C4-2B (cell line): Measurements from ENCODE around the gene DERL3.

Experiments used
- H3K27ac ChIP-seq: fragments of 450-650 bp; 2 replicates; pipeline ENCODE4 v1.5.1; 2017
- CTCF ChIP-seq: fragments of 450-650 bp; conservative IDR thresholded peaks from 2 replicates; pipeline ENCODE4 v1.5.1; 2017; ENCODE audit warnings: mild to moderate bottlenecking
- ZFX ChIP-seq: fragments of 450-650 bp; IDR thresholded peaks from 2 replicates; pipeline ENCODE4 v1.6.1; 2017

Gene DERL3

DNA sequence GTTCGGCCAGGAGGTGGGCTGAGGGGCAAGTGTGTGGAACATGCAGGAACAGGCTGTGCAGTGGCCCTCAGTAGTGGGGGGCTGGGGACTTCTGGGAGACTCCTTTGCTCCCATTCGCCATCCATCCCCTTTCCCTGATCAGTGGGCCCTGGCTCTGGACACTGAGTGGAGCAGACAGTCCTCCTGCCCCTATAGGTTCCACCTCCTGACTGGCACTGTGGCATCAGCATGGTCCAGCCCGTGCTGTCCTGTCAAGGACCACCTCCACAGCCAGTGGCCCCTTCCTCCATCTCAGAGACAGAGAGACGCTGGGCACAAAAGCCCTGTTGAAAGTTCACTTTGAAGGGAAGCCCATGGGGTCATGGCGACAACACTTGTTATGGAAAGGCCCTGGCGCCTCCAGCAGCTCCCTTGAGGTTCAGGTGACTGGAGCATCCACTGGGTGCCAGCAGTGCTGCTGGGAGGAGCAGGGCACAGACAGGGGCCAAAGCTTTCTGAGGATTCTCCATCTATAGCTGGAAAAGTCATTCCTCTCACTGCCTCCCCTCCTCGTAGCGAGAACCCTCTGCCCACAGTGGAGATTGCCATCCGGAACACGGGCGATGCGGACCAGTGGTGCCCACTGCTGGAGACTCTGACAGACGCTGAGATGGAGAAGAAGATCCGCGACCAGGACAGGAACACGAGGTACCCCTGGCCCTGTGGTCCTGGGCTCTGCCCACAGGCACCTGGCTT lies 5.6 kb downstream of the DERL3 start:
- H3K27ac ChIP-seq: no peak overlapping the region
- TF ChIP-seq ZFX (no peak), CTCF (no peak)

DNA sequence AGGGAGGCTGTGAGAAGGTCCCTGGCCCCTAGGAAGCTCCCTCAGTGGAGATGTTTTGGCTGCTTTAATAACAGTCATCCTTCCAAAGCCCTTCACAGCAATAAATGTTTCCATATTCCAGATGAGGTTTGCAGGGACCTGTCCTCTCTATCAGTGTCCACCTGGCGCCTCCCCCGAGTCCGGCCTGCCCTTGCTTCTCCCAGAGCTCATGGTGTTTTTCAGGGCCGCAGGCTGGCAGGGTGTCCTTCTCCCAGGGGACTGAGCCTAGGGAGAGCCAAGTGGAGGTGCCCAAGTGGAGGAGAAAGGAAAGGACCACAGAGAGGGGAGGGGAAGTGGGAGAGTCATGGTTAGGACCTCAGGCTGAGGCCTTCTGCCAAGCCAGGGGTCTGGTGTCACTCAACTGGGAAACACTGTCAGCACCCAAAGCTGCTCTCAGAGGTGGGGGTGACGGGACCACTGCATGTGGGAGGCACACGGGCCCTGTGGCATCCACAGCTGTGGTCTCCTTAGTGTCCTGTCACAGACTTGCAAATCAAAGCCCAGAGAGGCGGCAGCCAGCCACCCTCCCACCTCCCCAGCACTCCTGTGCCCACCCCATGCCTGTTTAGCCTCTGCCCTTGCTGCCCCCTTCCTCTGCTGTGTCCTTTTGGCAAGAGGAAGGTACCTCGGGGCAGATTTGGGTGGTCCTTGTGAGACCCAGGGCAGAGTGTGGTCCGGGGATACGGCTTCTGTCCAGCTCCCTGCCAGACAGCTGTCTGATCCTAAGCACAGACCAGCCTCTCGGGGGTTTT lies 6.4 kb downstream of the DERL3 start:
- TF ChIP-seq CTCF (no peak), ZFX (no peak)
- H3K27ac ChIP-seq: no peak overlapping the region

GRCh38 chr22:23831781-23832180 lies 7.0 kb downstream of the DERL3 start:
- no peak overlapping the region for H3K27ac ChIP-seq
- no peak for TF ChIP-seq CTCF
- no peak for TF ChIP-seq ZFX

DNA sequence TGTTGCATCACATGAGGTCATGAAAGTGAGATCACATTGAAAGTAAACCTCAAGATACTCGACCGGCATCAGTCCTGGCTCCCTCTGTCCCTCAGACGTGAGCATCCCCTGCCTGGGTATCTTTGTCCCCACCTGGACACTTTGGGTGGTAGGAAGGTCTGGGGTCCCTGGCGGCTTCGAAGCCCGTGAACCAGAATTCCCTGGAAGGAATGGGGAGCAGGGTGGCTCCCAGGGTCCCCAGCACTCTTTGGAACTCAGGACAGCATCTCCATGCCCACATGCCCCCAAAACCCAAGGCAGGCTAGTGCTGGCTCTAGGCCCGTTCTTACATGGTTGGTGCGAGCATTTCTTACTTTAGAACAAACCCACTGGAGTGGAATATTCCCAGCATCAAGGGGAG lies 7.5 kb downstream of the DERL3 start:
- H3K27ac ChIP-seq: no peak overlapping the region
- TF ChIP-seq ZFX (no peak), CTCF (no peak)

- TF ChIP-seq ZFX (no peak), CTCF (no peak)
- no peak overlapping the region for H3K27ac ChIP-seq
Observed at GRCh38 chr22:23829845-23830372, 8.9 kb downstream of the DERL3 start.

GRCh38 chr22:23828800-23829680 lies 9.8 kb downstream of the DERL3 start:
- no peak for TF ChIP-seq ZFX
- no peak for TF ChIP-seq CTCF
- no peak overlapping the region for H3K27ac ChIP-seq
